Fibroblast of villous mesenchyme (primary cell): Measurements from ENCODE around the gene ZNF544. TPM values are rescaled to one million over a fixed set of nuclear protein-coding genes. Genes with fewer than 3 reads are reported as not detected.
"Not testable (repeated sequence)": the region's sequence is repeated elsewhere in the genome, so short reads cannot be mapped to it uniquely, and the experiment has no call there.

Experiments used
- DNase-seq: peaks from one replicate; pipeline ENCODE4 v3.0.0-alpha.2; 2010; ENCODE audit warnings: low read depth
- H3K4me3 ChIP-seq: 2 replicates; pipeline ENCODE4 v1.5.1; 2011; ENCODE audit warnings: low read depth, mild to moderate bottlenecking, low read length
- CTCF ChIP-seq: IDR thresholded peaks from 2 replicates; pipeline ENCODE4 v1.5.1; 2012; ENCODE audit warnings: low read depth, mild to moderate bottlenecking, low read length; ENCODE audit not compliant: insufficient read depth
- total RNA-seq: library from RNA; depleted of rRNA; stranded (reverse); fragments of >200 nt; gene quantifications from 2 replicates; pipeline ENCODE4 v1.2.3, GENCODE V29; 2012

Gene ZNF544
- total RNA-seq, 1 donor: 47.5 TPM

GRCh38 chr19:58248886-58249285, 20.2 kb downstream of the ZNF544 start:
- no peak for TF ChIP-seq CTCF
- no peak overlapping the region for H3K4me3 ChIP-seq
- no peak for DNase-seq

GRCh38 chr19:58252102-58252685, 23.5 kb downstream of the ZNF544 start:
- TF ChIP-seq CTCF: no peak
- no peak overlapping the region for H3K4me3 ChIP-seq
- DNase-seq: no peak

- H3K4me3 ChIP-seq, DNase-seq: not testable (repeated sequence)
Observed at GRCh38 chr19:58258259-58258658, 29.5 kb downstream of the ZNF544 start.

GRCh38 chr19:58261600-58261967, 32.9 kb downstream of the ZNF544 start:
- H3K4me3 ChIP-seq: no peak overlapping the region
- DNase-seq: no peak

GRCh38 chr19:58261968-58262921, 33.5 kb downstream of the ZNF544 start:
- H3K4me3 ChIP-seq: no peak overlapping the region
- no peak for TF ChIP-seq CTCF
- no peak for DNase-seq

More at GRCh38 chr19:58261600-58261967, 32.9 kb downstream of the ZNF544 start:
- TF ChIP-seq CTCF: no peak

GRCh38 chr19:58262922-58263296, 34.2 kb downstream of the ZNF544 start:
- DNase-seq: no peak
- TF ChIP-seq CTCF: no peak
- no peak overlapping the region for H3K4me3 ChIP-seq

- TF ChIP-seq CTCF: no peak
- DNase-seq: no peak
- no peak overlapping the region for H3K4me3 ChIP-seq
Observed at GRCh38 chr19:58265100-58265499, 36.4 kb downstream of the ZNF544 start.
